H1 (cell line): ENCODE data around the gene TAS1R3. TPM values are rescaled to one million over a fixed set of nuclear protein-coding genes. Genes with fewer than 3 reads are reported as not detected.

Source experiments
- CTCF ChIA-PET: fragments of 300-600 bp; sonication (Branson Sonifier 250); formaldehyde crosslinking; loops from one replicate; lab custom pipeline; 2021; ENCODE audit not compliant: partially characterized antibody; lab: Charles Lee
- POLR2A ChIA-PET: fragments of 300-600 bp; sonication (Branson Sonifier 250); formaldehyde crosslinking; loops from one replicate; lab custom pipeline; 2021; ENCODE audit warnings: inconsistent platforms; ENCODE audit not compliant: partially characterized antibody; lab: Charles Lee
- DNase-seq, 2 experiments: peaks; one replicate each; pipeline versions ENCODE4 v3.0.0 to v3.0.0-alpha.2; 2010 to 2022; ENCODE audit warnings: low spot score in 2 of 2, low read depth in 1 of 2, mixed read lengths in 1 of 2
- FAIRE-seq: peaks from 2 replicates; lab custom pipeline; 2011; peaks lifted over from hg19 to GRCh38; lab: Jason Lieb, UNC
- H2AFZ ChIP-seq: 2 replicates; pipeline ENCODE4 v1.8.1; 2012; ENCODE audit warnings: low read length, inconsistent platforms
- H2AK5ac ChIP-seq: 2 replicates; pipeline ENCODE4 v1.6.1; 2013; ENCODE audit warnings: low read depth, low read length
- H2BK120ac ChIP-seq: replicated peaks from 2 replicates; pipeline ENCODE3; 2013; ENCODE audit warnings: low read depth, low read length, inconsistent platforms
- H2BK12ac ChIP-seq: 2 replicates; pipeline ENCODE4 v1.6.1; 2013; ENCODE audit warnings: low read depth, low read length
- H2BK15ac ChIP-seq: 2 replicates; pipeline ENCODE4 v1.6.1; 2013; ENCODE audit warnings: low read length
- H2BK20ac ChIP-seq: 2 replicates; pipeline ENCODE4 v1.6.1; 2013; ENCODE audit warnings: low read length
- H2BK5ac ChIP-seq: 2 replicates; pipeline ENCODE4 v1.6.1; 2013; ENCODE audit warnings: low read depth, low read length
- H3K14ac ChIP-seq: 2 replicates; pipeline ENCODE4 v1.6.1; 2013; ENCODE audit warnings: inconsistent platforms; ENCODE audit not compliant: insufficient read length
- H3K18ac ChIP-seq: 2 replicates; pipeline ENCODE4 v1.6.1; 2013; ENCODE audit warnings: low read length; ENCODE audit errors: extremely low read depth
- H3K23ac ChIP-seq: 2 replicates; pipeline ENCODE4 v1.6.1; 2013; ENCODE audit warnings: inconsistent platforms; ENCODE audit not compliant: insufficient read length
- H3K23me2 ChIP-seq: 2 replicates; pipeline ENCODE4 v1.6.1; 2013; ENCODE audit warnings: low read depth, low read length
- H3K27ac ChIP-seq: 2 replicates; pipeline ENCODE4 v1.6.1; 2011; ENCODE audit warnings: low read depth, low read length, inconsistent platforms
- H3K27me3 ChIP-seq, 4 experiments: replicated peaks in 1 of 4; 1 replicate in 1 of 4; 2 replicates in 3 of 4; pipeline versions ENCODE4 v1.6.1 to v1.8.1; 2011 to 2013; ENCODE audit warnings: low read length in 3 of 4, mild to moderate bottlenecking in 3 of 4, inconsistent platforms in 2 of 4, mixed read lengths in 2 of 4, moderate library complexity in 1 of 4; ENCODE audit not compliant: control insufficient read depth in 3 of 4, insufficient read depth in 3 of 4; ENCODE audit errors: extremely low read depth in 1 of 4
- H3K36me3 ChIP-seq, 4 experiments: 2 replicates each; pipeline versions ENCODE4 v1.6.1 to v1.8.1; 2011 to 2013; ENCODE audit warnings: mild to moderate bottlenecking in 4 of 4, low read length in 3 of 4, moderate library complexity in 2 of 4, control low read depth in 1 of 4, inconsistent platforms in 1 of 4; ENCODE audit not compliant: insufficient read depth in 4 of 4, control insufficient read depth in 2 of 4
- H3K4ac ChIP-seq: replicated peaks from 2 replicates; pipeline ENCODE3; 2013; ENCODE audit warnings: low read length, low read depth, mixed read lengths, inconsistent platforms; ENCODE audit not compliant: insufficient read length
- H3K4me1 ChIP-seq, 4 experiments: replicated peaks in 1 of 4; 1 replicate in 1 of 4; 2 replicates in 3 of 4; pipeline versions ENCODE4 v1.6.1 to v1.8.1; 2011 to 2013; ENCODE audit warnings: low read length in 3 of 4, inconsistent platforms in 2 of 4, mixed read lengths in 1 of 4; ENCODE audit not compliant: insufficient read depth in 4 of 4, control insufficient read depth in 3 of 4
- H3K4me2 ChIP-seq, 2 experiments: 2 replicates each; pipeline versions ENCODE4 v1.6.1 to v1.8.1; 2011 to 2013; ENCODE audit warnings: low read depth in 2 of 2, low read length in 2 of 2, control low read depth in 1 of 2, inconsistent platforms in 1 of 2, mild to moderate bottlenecking in 1 of 2; ENCODE audit not compliant: insufficient read depth in 1 of 2
- H3K4me3 ChIP-seq, 4 experiments: fragments of 200-600, 300-600 bp in 1 of 4; sonication (generic), shearing (Covaris generic), sonication (Bioruptor Twin) in 1 of 4; 2 replicates each; pipeline versions ENCODE4 v1.5.1 to v1.8.1; 2011 to 2016; ENCODE audit warnings: low read length in 4 of 4, low read depth in 3 of 4, control low read depth in 2 of 4, inconsistent platforms in 2 of 4, mild to moderate bottlenecking in 2 of 4, mixed read lengths in 1 of 4, moderate library complexity in 1 of 4; ENCODE audit not compliant: insufficient read depth in 2 of 4; ENCODE audit errors: extremely low read depth in 1 of 4
- H3K56ac ChIP-seq: replicated peaks from 2 replicates; pipeline ENCODE3; 2013; ENCODE audit warnings: low read depth, mild to moderate bottlenecking, mixed read lengths, low read length, inconsistent platforms; ENCODE audit not compliant: insufficient read length
- H3K79me1 ChIP-seq: 2 replicates; pipeline ENCODE4 v1.6.1; 2013; ENCODE audit warnings: low read depth, low read length, control low read depth
- H3K79me2 ChIP-seq, 2 experiments: 2 replicates each; pipeline versions ENCODE4 v1.6.1 to v1.8.1; 2012 to 2013; ENCODE audit warnings: low read length in 2 of 2, mild to moderate bottlenecking in 2 of 2, inconsistent platforms in 1 of 2; ENCODE audit not compliant: insufficient read depth in 2 of 2, control insufficient read depth in 1 of 2
- H3K9ac ChIP-seq, 4 experiments: replicated peaks in 1 of 4; 1 replicate in 1 of 4; 2 replicates in 3 of 4; pipeline versions ENCODE4 v1.6.1 to v1.8.1; 2011 to 2013; ENCODE audit warnings: low read depth in 3 of 4, low read length in 3 of 4, control low read depth in 2 of 4, mild to moderate bottlenecking in 2 of 4, moderate library complexity in 2 of 4, inconsistent platforms in 1 of 4; ENCODE audit errors: extremely low read depth in 1 of 4
- H3K9me3 ChIP-seq, 2 experiments: 2 replicates each; pipeline versions ENCODE4 v1.6.1 to v1.8.1; 2012 to 2013; ENCODE audit warnings: mild to moderate bottlenecking in 2 of 2, moderate library complexity in 2 of 2, control low read depth in 1 of 2, inconsistent platforms in 1 of 2, low read depth in 1 of 2, low read length in 1 of 2, mixed read lengths in 1 of 2; ENCODE audit not compliant: insufficient read depth in 2 of 2
- H4K20me1 ChIP-seq, 2 experiments: replicated peaks in 1 of 2; 2 replicates each; pipeline versions ENCODE3 to v1.8.1; 2011 to 2013; ENCODE audit warnings: inconsistent platforms in 2 of 2, low read length in 2 of 2, mild to moderate bottlenecking in 1 of 2; ENCODE audit not compliant: insufficient read depth in 2 of 2, control insufficient read depth in 1 of 2
- H4K5ac ChIP-seq: 2 replicates; pipeline ENCODE4 v1.6.1; 2013; ENCODE audit warnings: low read length, low read depth, mixed read lengths, inconsistent platforms; ENCODE audit not compliant: insufficient read length
- H4K8ac ChIP-seq: 2 replicates; pipeline ENCODE4 v1.8.0; 2013; ENCODE audit warnings: mild to moderate bottlenecking, moderate library complexity, low read length, inconsistent platforms; ENCODE audit not compliant: insufficient read depth; ENCODE audit errors: extremely low read depth
- H4K91ac ChIP-seq: replicated peaks from 2 replicates; pipeline ENCODE3; 2013; ENCODE audit warnings: low read length, mixed read lengths, inconsistent platforms; ENCODE audit not compliant: insufficient read length
- ASH2L ChIP-seq: fragments of 200-600, 300-600 bp; sonication (generic); IDR thresholded peaks from one replicate; pipeline ENCODE4 v1.7.1; 2017; ENCODE audit warnings: low read length
- ATF3 ChIP-seq: IDR thresholded peaks from 2 replicates; pipeline ENCODE4 v1.6.1; 2011; ENCODE audit warnings: low read depth, mild to moderate bottlenecking, low read length; ENCODE audit not compliant: insufficient read depth
- BRCA1 ChIP-seq: IDR thresholded peaks from 2 replicates; pipeline ENCODE4 v1.6.1; 2012; ENCODE audit warnings: low read depth, low read length, improper control_type of control experiment
- CHD2 ChIP-seq: IDR thresholded peaks from 2 replicates; pipeline ENCODE4 v1.6.1; 2012; ENCODE audit warnings: low read length, improper control_type of control experiment
- E2F6 ChIP-seq: IDR thresholded peaks from 2 replicates; pipeline ENCODE4 v1.6.1; 2012; ENCODE audit warnings: inconsistent platforms
- EP300 ChIP-seq, 2 experiments: IDR thresholded peaks; 1 replicate in 1 of 2; 2 replicates in 1 of 2; pipeline ENCODE4 v1.6.1; 2011 to 2012; ENCODE audit warnings: low read depth in 2 of 2, low read length in 2 of 2, mild to moderate bottlenecking in 2 of 2, borderline replicate concordance in 1 of 2, inconsistent platforms in 1 of 2, moderate library complexity in 1 of 2
- HDAC2 ChIP-seq, 2 experiments: fragments of 300-600 bp in 1 of 2; sonication (generic) in 1 of 2; IDR thresholded peaks; 2 replicates each; pipeline ENCODE4 v1.6.1; 2011 to 2012; ENCODE audit warnings: low read depth in 2 of 2, low read length in 2 of 2, mild to moderate bottlenecking in 2 of 2, moderate library complexity in 2 of 2, borderline replicate concordance in 1 of 2, inconsistent platforms in 1 of 2
- MAFK ChIP-seq: IDR thresholded peaks from 2 replicates; pipeline ENCODE4 v1.6.1; 2012; ENCODE audit warnings: low read depth, mild to moderate bottlenecking, improper control_type of control experiment, low read length
- NRF1 ChIP-seq: IDR thresholded peaks from 2 replicates; pipeline ENCODE4 v1.6.1; 2011; ENCODE audit warnings: mild to moderate bottlenecking, low read depth, low read length, improper control_type of control experiment
- RBBP5 ChIP-seq: IDR thresholded peaks from 2 replicates; pipeline ENCODE4 v1.7.1; 2012; ENCODE audit warnings: low read depth, mild to moderate bottlenecking, inconsistent platforms, low read length, moderate library complexity, borderline replicate concordance
- RXRA ChIP-seq: IDR thresholded peaks from 2 replicates; pipeline ENCODE4 v1.6.1; 2011; ENCODE audit warnings: low read depth, mild to moderate bottlenecking, low read length, moderate library complexity; ENCODE audit not compliant: insufficient read depth
- WGBS, 2 experiments: shearing (Covaris generic) in 1 of 2; methylation state at CpG; one replicate each; pipeline versions ENCODE4 v1.1.6 to v1.1.7; 2013 to 2015; ENCODE audit warnings: low lambda C conversion rate in 2 of 2, mixed read lengths in 2 of 2, inconsistent platforms in 1 of 2, low coverage in 1 of 2, missing lambda C conversion rate in 1 of 2; ENCODE audit not compliant: insufficient replicate concordance in 2 of 2, insufficient coverage in 1 of 2, insufficient read length in 1 of 2; ENCODE audit errors: extremely low coverage in 1 of 2, missing lambda C conversion rate in 1 of 2; 5-methylcytosine and 5-hydroxymethylcytosine counted together
- polyA plus RNA-seq, 7 experiments: library from polyadenylated mRNA; depleted of rRNA in 3 of 7; stranded (reverse) in 5 of 7; unstranded in 2 of 7; fragments of >200 nt in 5 of 7; fragments of 200-250 nt in 2 of 7; gene quantifications; 1 replicate in 5 of 7; 2 replicates in 1 of 7; 4 replicates in 1 of 7; pipeline versions ENCODE4 v1.2.1 to v1.2.3, GENCODE V29; 2011 to 2013; ENCODE audit warnings: missing spikeins in 2 of 7, mixed read lengths in 2 of 7
- total RNA-seq: library from RNA; stranded (reverse); fragmentation: NEBNext Ultra II Directional; extraction: Animal tissue kit (Norgen Biotek cat#: 25700); gene quantifications from 2 replicates; pipeline ENCODE4 v1.2.1, GENCODE V29; 2021

TAS1R3 gene
- total and polyA plus RNA-seq, 2 of the 8 experiments (the other 6 are each of a cell fraction or from before 2014, with no cell fraction given) = 0.03 to 0.19 TPM

GRCh38 chr1:1370771-1371300, 39.8 kb downstream of the TAS1R3 start:
- DNase-seq = no peak
- Histone ChIP-seq H4K91ac (no peak overlapping the region), H3K36me3 (peaks cover 0 to 4% (median 0%) of the 10 kb centered on the region in 4 experiments; a peak in 2 of 8 replicates), H2AK5ac (no peak overlapping the region), H3K18ac (no peak overlapping the region), H2BK20ac (no peak overlapping the region), H3K79me1 (peaks cover 3% of the 10 kb centered on the region; the same call in 1 of the 2 replicates), H3K27ac (no peak overlapping the region), H2BK5ac (no peak overlapping the region), H3K14ac (no peak overlapping the region), H3K23ac (no peak overlapping the region), H2BK15ac (no peak overlapping the region), H3K9me3 (peaks cover 12 to 16% of the 10 kb centered on the region in 2 experiments; a peak in 3 of 4 replicates), H3K9ac (no peak overlapping the region), H3K27me3 (no peaks in the 10 kb centered on the region), H4K20me1 (peaks cover 0 to 17% of the 10 kb centered on the region in 2 experiments), H2BK120ac (no peak overlapping the region), H3K4ac (no peak overlapping the region), H3K4me1 (peaks cover 0 to 12% (median 9%) of the 10 kb centered on the region in 4 experiments; a peak in 5 of 7 replicates), H2BK12ac (no peak overlapping the region), H4K8ac (no peak overlapping the region), H3K23me2 (peaks cover 24% of the 10 kb centered on the region; the same call in 1 of the 2 replicates), H4K5ac (no peak overlapping the region), H2AFZ (no peak overlapping the region), H3K4me3 (no peak overlapping the region), H3K4me2 (no peak overlapping the region), H3K79me2 (peaks cover 5 to 17% of the 10 kb centered on the region in 2 experiments; a peak in 3 of 4 replicates), H3K56ac (no peak overlapping the region)
- ChIA-PET POLR2A (interaction anchor here (0.7 to 33.4 kb wide), 8 partner anchors 8 to 135 kb away, joined by 3 to 719 read pairs (median 13); partner anchors contain the start of genes CCNL2, MRPL20 and MXRA8), CTCF (interaction anchor here (0.6 to 4.5 kb wide), 21 partner anchors 8 to 295 kb away, joined by 3 to 40 read pairs (median 4); partner anchors contain the start of genes CCNL2 and DVL1)
- FAIRE-seq = no peak
- 87% methylated on average over 3 of the region's 16 CpGs; no CpG with 5 or more reads in 1 of the 2 experiments for WGBS, 2 experiments
- TF ChIP-seq CHD2 = no peak
- TF ChIP-seq HDAC2 (IDR thresholded peaks at IDR 0.05; ENCODE audit: borderline replicate concordance in 1 of 2, low read depth in 2 of 2, low read length in 2 of 2) = no peak
- no peak for TF ChIP-seq BRCA1
- no peak for TF ChIP-seq MAFK
- TF ChIP-seq E2F6 = no peak
- TF ChIP-seq RXRA = no peak
- TF ChIP-seq ASH2L = no peak
- no peak for TF ChIP-seq NRF1
- TF ChIP-seq RBBP5 = no peak
- no peak for TF ChIP-seq ATF3
- no peak for TF ChIP-seq EP300 (IDR thresholded peaks at IDR 0.05; ENCODE audit: borderline replicate concordance in 1 of 2, low read depth in 2 of 2, low read length in 2 of 2)
